ENCODE results near the gene BACE2. TPM values are rescaled to one million over a fixed set of nuclear protein-coding genes. Genes with fewer than 3 reads are reported as not detected.
"Not testable (repeated sequence)": the region's sequence is repeated elsewhere in the genome, so short reads cannot be mapped to it uniquely, and the experiment has no call there.

BACE2 gene
- total RNA-seq, 1 donor from 2014 or later: 0.28 TPM

DNA sequence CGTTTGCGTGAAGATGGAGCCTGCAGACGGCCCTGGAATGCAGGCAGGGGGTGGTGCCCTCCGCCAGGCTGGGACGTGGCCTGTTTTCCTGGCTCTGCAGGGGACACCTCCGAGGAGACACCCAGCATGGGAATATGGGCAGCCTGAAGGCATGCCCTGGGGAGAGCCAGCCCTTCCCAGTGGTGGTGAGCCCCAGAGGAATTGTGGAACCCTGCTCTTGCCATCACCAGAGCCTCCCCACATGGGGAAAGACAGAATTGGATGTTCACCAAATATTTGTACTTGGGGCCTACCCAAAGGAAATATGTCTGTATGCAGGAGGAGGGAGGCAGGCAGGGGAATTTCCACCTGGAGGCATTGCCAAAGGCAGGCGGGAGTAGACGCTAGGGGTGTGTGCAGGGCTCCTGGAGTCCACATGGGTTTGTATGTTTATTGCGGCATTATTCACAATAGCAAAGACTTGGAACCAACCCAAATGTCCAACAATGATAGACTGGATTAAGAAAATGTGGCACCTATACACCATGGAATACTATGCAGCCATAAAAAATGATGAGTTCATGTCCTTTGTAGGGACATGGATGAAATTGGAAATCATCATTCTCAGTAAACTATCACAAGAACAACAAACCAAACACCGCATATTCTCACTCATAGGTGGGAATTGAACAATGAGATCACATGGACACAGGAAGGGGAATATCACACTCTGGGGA is 70.3 kb downstream of the BACE2 start:
- H3K27me3 Mint-ChIP-seq; intact Hi-C loops (cut with micrococcal nuclease); H3K27ac Mint-ChIP-seq; H3K4me3 Mint-ChIP-seq; H3K4me1 Mint-ChIP-seq; H3K9me3 Mint-ChIP-seq; H3K36me3 Mint-ChIP-seq (ENCODE audit: low read depth); DNase-seq: not testable (repeated sequence)

DNA sequence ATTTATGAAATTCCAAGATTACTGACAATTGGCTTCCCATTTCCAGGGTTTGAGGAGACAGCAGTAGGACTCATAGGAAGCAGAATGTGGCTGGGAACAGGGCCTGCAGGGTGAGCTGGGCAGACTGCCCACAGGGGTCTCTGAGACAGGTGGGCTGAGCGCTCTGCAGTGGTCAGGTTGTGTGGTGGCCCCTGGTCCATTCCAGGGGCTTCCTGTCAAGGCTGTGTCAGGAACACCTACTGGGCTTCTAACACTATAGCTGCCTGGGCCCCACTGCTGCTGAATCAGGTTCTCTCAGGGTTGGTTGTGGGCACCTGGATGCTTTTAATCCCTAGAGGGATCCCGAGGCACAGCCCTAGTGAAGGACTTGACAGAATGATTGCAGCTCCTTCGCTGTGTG is 72.1 kb downstream of the BACE2 start:
- Mint-ChIP-seq H3K9me3 (no peaks in the 10 kb centered on the region), H3K36me3 (ENCODE audit: low read depth) (no peaks in the 10 kb centered on the region), H3K4me1 (no peaks in the 10 kb centered on the region), H3K27me3 (no peaks in the 10 kb centered on the region), H3K4me3 (no peak overlapping the region), H3K27ac (no peak overlapping the region)
- intact Hi-C loops (cut with micrococcal nuclease): no loop called here
- DNase-seq: no peak

GRCh38 chr21:41241341-41241740 is 73.4 kb downstream of the BACE2 start:
- H3K4me1 Mint-ChIP-seq: no peaks in the 10 kb centered on the region
- H3K4me3 Mint-ChIP-seq: no peak overlapping the region
- no peak for DNase-seq
- intact Hi-C loops (cut with micrococcal nuclease): no loop called here
- H3K36me3 Mint-ChIP-seq (ENCODE audit: low read depth): no peaks in the 10 kb centered on the region
- H3K9me3 Mint-ChIP-seq: no peaks in the 10 kb centered on the region
- no peak overlapping the region for H3K27ac Mint-ChIP-seq
- H3K27me3 Mint-ChIP-seq: no peaks in the 10 kb centered on the region

GRCh38 chr21:41242238-41242829 is 74.4 kb downstream of the BACE2 start:
- no peaks in the 10 kb centered on the region for H3K36me3 Mint-ChIP-seq (ENCODE audit: low read depth)
- no peaks in the 10 kb centered on the region for H3K27me3 Mint-ChIP-seq
- DNase-seq: no peak
- H3K9me3 Mint-ChIP-seq: no peaks in the 10 kb centered on the region
- H3K27ac Mint-ChIP-seq: no peak overlapping the region
- H3K4me1 Mint-ChIP-seq: no peaks in the 10 kb centered on the region
- intact Hi-C loops (cut with micrococcal nuclease): no loop called here
- no peak overlapping the region for H3K4me3 Mint-ChIP-seq

DNA sequence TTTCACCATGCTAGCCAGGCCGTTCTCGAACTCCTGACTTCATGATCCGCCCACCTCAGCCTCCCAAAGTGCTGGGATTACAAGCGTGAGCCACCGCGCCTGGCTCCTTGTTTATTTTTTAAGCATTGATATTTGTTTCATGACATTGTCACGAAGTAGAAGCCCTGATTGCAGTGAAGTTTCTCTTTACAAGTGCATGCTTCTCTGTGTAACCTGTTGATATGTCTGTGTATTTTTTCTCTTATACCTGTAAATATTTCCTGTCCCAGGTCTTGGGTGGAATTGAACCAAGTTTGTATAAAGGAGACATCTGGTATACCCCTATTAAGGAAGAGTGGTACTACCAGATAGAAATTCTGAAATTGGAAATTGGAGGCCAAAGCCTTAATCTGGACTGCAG is 75.1 kb downstream of the BACE2 start:
- H3K27ac Mint-ChIP-seq: no peak overlapping the region
- no peaks in the 10 kb centered on the region for H3K27me3 Mint-ChIP-seq
- no peaks in the 10 kb centered on the region for H3K36me3 Mint-ChIP-seq (ENCODE audit: low read depth)

GRCh38 chr21:41244266-41244880 is 76.4 kb downstream of the BACE2 start:
- H3K4me3 Mint-ChIP-seq; H3K9me3 Mint-ChIP-seq; H3K27me3 Mint-ChIP-seq; H3K36me3 Mint-ChIP-seq (ENCODE audit: low read depth); DNase-seq; H3K27ac Mint-ChIP-seq; intact Hi-C loops (cut with micrococcal nuclease); H3K4me1 Mint-ChIP-seq: not testable (repeated sequence)

More for the DNA sequence above, 75.1 kb downstream of the BACE2 start:
- Mint-ChIP-seq H3K4me1 (no peaks in the 10 kb centered on the region), H3K9me3 (no peaks in the 10 kb centered on the region), H3K4me3 (no peak overlapping the region)
- no peak for DNase-seq
- intact Hi-C loops (cut with micrococcal nuclease): no loop called here

GRCh38 chr21:41245509-41246135 is 77.7 kb downstream of the BACE2 start:
- intact Hi-C loops (cut with micrococcal nuclease): no loop called here
- no peak overlapping the region for H3K4me3 Mint-ChIP-seq
- H3K27ac Mint-ChIP-seq: no peak overlapping the region
- H3K36me3 Mint-ChIP-seq (ENCODE audit: low read depth): no peaks in the 10 kb centered on the region
- no peak for DNase-seq
- H3K27me3 Mint-ChIP-seq: no peaks in the 10 kb centered on the region
- no peaks in the 10 kb centered on the region for H3K4me1 Mint-ChIP-seq
- no peaks in the 10 kb centered on the region for H3K9me3 Mint-ChIP-seq

GRCh38 chr21:41246808-41247207 is 78.8 kb downstream of the BACE2 start:
- no peak overlapping the region for H3K4me3 Mint-ChIP-seq
- no peak for DNase-seq
- no peaks in the 10 kb centered on the region for H3K4me1 Mint-ChIP-seq
- no peak overlapping the region for H3K27ac Mint-ChIP-seq
- no peaks in the 10 kb centered on the region for H3K36me3 Mint-ChIP-seq (ENCODE audit: low read depth)
- intact Hi-C loops (cut with micrococcal nuclease): no loop called here
- H3K27me3 Mint-ChIP-seq: no peaks in the 10 kb centered on the region
- H3K9me3 Mint-ChIP-seq: no peaks in the 10 kb centered on the region

DNA sequence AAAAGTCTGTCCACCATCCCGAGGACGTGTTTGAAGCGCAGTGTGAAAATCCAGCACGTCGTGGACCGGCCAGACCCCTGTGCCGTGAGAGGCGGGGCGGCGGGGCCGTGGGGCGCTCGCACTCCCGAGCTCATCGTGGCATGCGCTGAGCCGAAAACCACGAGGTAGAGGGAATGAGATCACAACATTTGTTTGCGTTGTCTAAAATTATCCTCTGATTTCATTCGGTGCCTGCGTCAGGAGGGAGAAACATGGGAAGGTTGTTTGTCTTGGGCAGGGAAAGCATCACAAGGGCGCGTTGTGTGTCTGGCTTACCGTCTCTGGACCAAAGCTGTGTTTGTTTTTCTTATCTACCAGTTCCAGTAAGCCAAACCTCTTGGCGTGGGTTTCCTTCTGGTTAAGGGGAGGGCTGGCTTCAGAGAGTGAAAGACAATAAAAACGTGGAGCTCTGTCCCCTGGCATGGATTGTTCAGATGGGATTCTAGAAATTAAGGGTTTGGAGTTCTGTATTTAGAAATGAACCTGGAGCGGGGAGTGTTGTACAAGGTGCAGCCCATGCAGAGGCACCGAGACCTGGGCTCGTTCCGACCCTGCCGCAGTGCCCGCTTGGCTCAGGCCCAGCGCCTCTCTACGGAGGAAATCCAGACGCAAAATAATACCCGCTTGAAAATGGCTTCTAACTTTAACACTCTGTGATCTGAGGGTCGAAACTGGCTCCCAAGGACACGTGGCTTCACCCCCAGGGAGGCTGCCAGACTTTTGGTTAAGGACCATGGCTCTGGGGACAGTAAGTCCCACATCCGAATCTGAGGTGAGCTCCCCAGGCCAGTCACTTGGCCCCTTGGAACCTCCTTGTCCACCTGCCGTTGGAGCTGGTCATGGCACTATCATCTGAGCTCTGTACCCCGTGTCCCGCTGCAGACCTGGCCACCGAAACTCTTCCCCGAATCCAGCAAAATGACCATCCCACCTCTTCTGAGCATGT is 79.9 kb downstream of the BACE2 start:
- no peak overlapping the region for H3K27ac Mint-ChIP-seq
- H3K9me3 Mint-ChIP-seq: no peaks in the 10 kb centered on the region
- H3K4me3 Mint-ChIP-seq: no peak overlapping the region
- no peaks in the 10 kb centered on the region for H3K4me1 Mint-ChIP-seq
- H3K36me3 Mint-ChIP-seq (ENCODE audit: low read depth): no peaks in the 10 kb centered on the region
- no peaks in the 10 kb centered on the region for H3K27me3 Mint-ChIP-seq
- intact Hi-C loops (cut with micrococcal nuclease): no loop called here
- DNase-seq: no peak

GRCh38 chr21:41249476-41249875 is 81.5 kb downstream of the BACE2 start:
- H3K36me3 Mint-ChIP-seq (ENCODE audit: low read depth): no peaks in the 10 kb centered on the region
- H3K4me3 Mint-ChIP-seq: no peak overlapping the region
- H3K4me1 Mint-ChIP-seq: no peaks in the 10 kb centered on the region
- H3K9me3 Mint-ChIP-seq: no peaks in the 10 kb centered on the region
- H3K27ac Mint-ChIP-seq: no peak overlapping the region
- intact Hi-C loops (cut with micrococcal nuclease): no loop called here
- DNase-seq: no peak
- H3K27me3 Mint-ChIP-seq: no peaks in the 10 kb centered on the region

GRCh38 chr21:41250519-41250918 is 82.6 kb downstream of the BACE2 start:
- Mint-ChIP-seq H3K36me3 (ENCODE audit: low read depth) (no peaks in the 10 kb centered on the region), H3K27ac (no peak overlapping the region), H3K9me3 (peaks cover 6% of the 10 kb centered on the region), H3K4me1 (no peaks in the 10 kb centered on the region), H3K4me3 (no peak overlapping the region), H3K27me3 (no peaks in the 10 kb centered on the region)
- intact Hi-C loops (cut with micrococcal nuclease): no loop called here
- DNase-seq: no peak

- DNase-seq: no peak
- Mint-ChIP-seq H3K4me1 (no peaks in the 10 kb centered on the region), H3K4me3 (no peak overlapping the region), H3K27me3 (no peaks in the 10 kb centered on the region), H3K27ac (no peak overlapping the region), H3K9me3 (peaks cover 17% of the 10 kb centered on the region), H3K36me3 (ENCODE audit: low read depth) (no peaks in the 10 kb centered on the region)
- intact Hi-C loops (cut with micrococcal nuclease): no loop called here
These were observed 84.1 kb downstream of the BACE2 start for GRCh38 chr21:41251961-41252642.

DNA sequence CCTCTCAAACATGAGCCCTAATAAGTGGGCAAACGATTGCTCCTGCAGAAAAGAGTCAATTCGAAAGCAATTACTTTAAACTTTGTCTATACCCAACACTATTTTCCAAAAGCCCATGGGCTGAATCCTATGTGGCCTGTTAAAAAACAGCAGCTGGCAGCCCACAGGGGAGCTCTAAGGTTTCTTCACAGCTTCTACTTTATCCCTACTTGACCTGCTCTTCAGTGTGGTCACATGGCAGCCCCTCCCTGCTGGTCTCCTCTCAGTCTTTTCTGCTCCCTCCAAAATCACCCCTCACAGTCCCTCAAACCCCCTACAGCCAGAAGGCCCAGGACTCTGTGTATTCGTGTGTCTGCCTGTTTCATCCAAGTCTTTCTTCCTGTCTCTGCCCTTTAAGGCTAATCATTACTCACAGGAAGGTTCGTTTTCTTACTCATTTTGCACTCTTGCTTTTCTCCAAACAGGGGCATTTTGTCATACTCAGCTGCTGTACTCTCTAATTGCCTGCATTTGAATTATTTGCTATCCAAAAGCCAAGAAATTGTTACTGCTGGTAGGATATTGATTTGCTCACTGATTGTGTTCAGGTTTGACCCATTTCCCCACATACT is 86.2 kb downstream of the BACE2 start:
- intact Hi-C loops (cut with micrococcal nuclease): no loop called here
- no peak for DNase-seq
- no peaks in the 10 kb centered on the region for H3K27me3 Mint-ChIP-seq
- no peak overlapping the region for H3K27ac Mint-ChIP-seq
- peaks cover 17% of the 10 kb centered on the region for H3K9me3 Mint-ChIP-seq
- no peak overlapping the region for H3K4me3 Mint-ChIP-seq
- no peaks in the 10 kb centered on the region for H3K36me3 Mint-ChIP-seq (ENCODE audit: low read depth)
- H3K4me1 Mint-ChIP-seq: no peaks in the 10 kb centered on the region

Data from activated CD4-positive, alpha-beta T cell treated with anti-CD3 and anti-CD28 coated beads, Interleukin-2, amount 10 ng/mL, durations not matched to agents 24 days and 14 days (primary cell).